Uterus (tissue), 2 donors: ENCODE data around the gene ATP10D.

Source experiments
- CTCF ChIP-seq, 4 experiments: fragments of 200-600 bp in 2 of 4; fragments of 450-650 bp in 2 of 4; sonication (generic) in 2 of 4; IDR thresholded peaks; one replicate each; pipeline ENCODE4 v1.5.1; 2016 to 2019; ENCODE audit warnings: antibody characterized with exemption in 4 of 4, mild to moderate bottlenecking in 2 of 4, moderate library complexity in 1 of 4
- POLR2A ChIP-seq, 2 donors: fragments of 450-650 bp; IDR thresholded peaks; one replicate each; pipeline ENCODE4 v1.6.1; 2016; ENCODE audit warnings: antibody characterized with exemption in 2 of 2, mild to moderate bottlenecking in 1 of 2, moderate library complexity in 1 of 2

GRCh38 chr4:47619691-47620090 lies 134.6 kb downstream of the ATP10D start:
- TF ChIP-seq CTCF (IDR thresholded peaks at IDR 0.05) (no peak), POLR2A (IDR thresholded peaks at IDR 0.05) (no peak)
